Naive B cell (primary cell): ENCODE data around the gene CHI3L1. TPM values are rescaled to one million over a fixed set of nuclear protein-coding genes. Genes with fewer than 3 reads are reported as not detected.

Source experiments
- ATAC-seq, 2 donors: fragments of 150-1000 bp; cut with Tn5 transposase; 2 replicates each; pipeline ENCODE4 v1.10.0; 2021; ENCODE audit warnings: low read depth in 2 of 2, mild to moderate bottlenecking in 2 of 2, moderate library complexity in 2 of 2
- DNase-seq: peaks from one replicate; pipeline ENCODE4 v3.0.0; 2022
- H3K27ac Mint-ChIP-seq, 6 donors: one replicate each; pipeline ENCODE4 v1.8.0; 2020 to 2022; ENCODE audit warnings: mild to moderate bottlenecking in 6 of 6, mixed read lengths in 6 of 6, moderate library complexity in 5 of 6, inconsistent platforms in 2 of 6
- H3K27me3 Mint-ChIP-seq, 3 donors: one replicate each; pipeline ENCODE4 v1.8.0; 2021 to 2022; ENCODE audit warnings: mixed read lengths in 3 of 3, mild to moderate bottlenecking in 1 of 3
- H3K36me3 Mint-ChIP-seq, 2 donors: one replicate each; pipeline ENCODE4 v1.8.0; 2020 to 2022; ENCODE audit warnings: mixed read lengths in 2 of 2, inconsistent platforms in 1 of 2, mild to moderate bottlenecking in 1 of 2
- H3K4me1 Mint-ChIP-seq, 3 donors: one replicate each; pipeline ENCODE4 v1.8.0; 2020 to 2022; ENCODE audit warnings: mixed read lengths in 3 of 3, inconsistent platforms in 1 of 3, mild to moderate bottlenecking in 1 of 3, moderate library complexity in 1 of 3
- H3K4me3 Mint-ChIP-seq, 8 donors: one replicate each; pipeline ENCODE4 v1.8.0; 2020 to 2022; ENCODE audit warnings: mild to moderate bottlenecking in 8 of 8, mixed read lengths in 8 of 8, moderate library complexity in 8 of 8, inconsistent platforms in 2 of 8
- H3K9me3 Mint-ChIP-seq, 7 donors: one replicate each; pipeline ENCODE4 v1.8.0; 2020 to 2022; ENCODE audit warnings: mixed read lengths in 7 of 7, mild to moderate bottlenecking in 5 of 7, inconsistent platforms in 2 of 7, moderate library complexity in 1 of 7
- polyA plus RNA-seq, 6 donors: library from polyadenylated mRNA; unstranded; fragments of 300-500 nt; fragmentation: Illumina TruSeq; gene quantifications; one replicate each; pipeline ENCODE4 v1.2.3, GENCODE V29; 2021; ENCODE audit warnings: low read depth in 6 of 6

Gene CHI3L1
- polyA plus RNA-seq, 6 donors from 2014 or later = 0.32 TPM; not detected in 5

DNA sequence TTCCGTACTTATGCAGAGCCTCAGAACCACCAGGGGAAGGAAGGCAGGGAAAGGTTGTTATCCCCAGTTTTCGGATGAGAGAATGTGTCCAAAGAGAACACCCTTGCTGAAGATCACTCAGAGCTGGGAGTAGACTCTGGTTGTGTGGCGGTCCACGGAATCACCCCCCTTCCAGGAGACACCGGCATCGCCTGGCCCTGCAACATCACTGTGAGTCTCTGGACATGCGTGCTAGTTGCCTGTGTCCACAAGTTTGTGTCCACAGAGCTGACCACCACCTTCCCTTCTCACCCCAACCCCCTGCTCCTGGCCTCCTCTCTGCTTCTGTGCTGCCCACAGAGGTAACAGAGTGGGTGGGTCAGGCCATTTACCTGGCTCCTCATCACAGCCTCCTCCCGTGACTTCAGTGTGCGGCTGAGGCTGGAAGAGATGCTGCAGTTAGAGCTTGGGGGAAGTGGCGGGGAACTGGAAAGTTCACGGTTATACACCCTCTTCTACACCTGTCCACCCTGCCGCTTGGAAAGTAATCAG lies 18.2 kb downstream of the CHI3L1 start:
- Mint-ChIP-seq H3K9me3 (no peaks in the 10 kb centered on the region), H3K36me3 (no peaks in the 10 kb centered on the region), H3K4me1 (peaks cover 0 to 8% (median 7%) of the 10 kb centered on the region in 3 donors), H3K27me3 (peaks cover 9 to 26% (median 23%) of the 10 kb centered on the region in 3 donors), H3K27ac (peak overlapping the region in 1 of 6 donors; percentile 16), H3K4me3 (no peak overlapping the region)
- ATAC-seq (no peak), DNase-seq (no peak)

DNA sequence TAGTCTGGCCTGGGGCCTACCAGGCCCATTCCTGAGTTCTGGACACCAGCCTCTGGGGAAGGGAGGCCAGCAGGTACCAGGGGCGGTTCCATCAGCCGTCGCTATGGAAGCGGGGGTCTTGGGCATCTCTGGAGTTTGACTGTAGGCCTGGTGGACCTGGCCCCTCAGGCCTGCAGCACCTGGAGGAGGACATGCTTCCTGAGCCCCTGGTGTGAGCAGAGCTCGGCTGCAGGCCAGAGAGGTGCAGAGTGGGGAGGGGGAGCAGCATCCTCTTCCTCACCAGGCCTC lies 18.6 kb downstream of the CHI3L1 start:
- Mint-ChIP-seq H3K4me1 (peaks cover 0 to 8% (median 7%) of the 10 kb centered on the region in 3 donors), H3K27ac (peak overlapping the region in 2 of 6 donors; percentile 16 to 38), H3K4me3 (no peak overlapping the region), H3K9me3 (no peaks in the 10 kb centered on the region), H3K36me3 (no peaks in the 10 kb centered on the region), H3K27me3 (peaks cover 12 to 28% (median 26%) of the 10 kb centered on the region in 3 donors)
- DNase-seq = no peak
- no peak for ATAC-seq

DNA sequence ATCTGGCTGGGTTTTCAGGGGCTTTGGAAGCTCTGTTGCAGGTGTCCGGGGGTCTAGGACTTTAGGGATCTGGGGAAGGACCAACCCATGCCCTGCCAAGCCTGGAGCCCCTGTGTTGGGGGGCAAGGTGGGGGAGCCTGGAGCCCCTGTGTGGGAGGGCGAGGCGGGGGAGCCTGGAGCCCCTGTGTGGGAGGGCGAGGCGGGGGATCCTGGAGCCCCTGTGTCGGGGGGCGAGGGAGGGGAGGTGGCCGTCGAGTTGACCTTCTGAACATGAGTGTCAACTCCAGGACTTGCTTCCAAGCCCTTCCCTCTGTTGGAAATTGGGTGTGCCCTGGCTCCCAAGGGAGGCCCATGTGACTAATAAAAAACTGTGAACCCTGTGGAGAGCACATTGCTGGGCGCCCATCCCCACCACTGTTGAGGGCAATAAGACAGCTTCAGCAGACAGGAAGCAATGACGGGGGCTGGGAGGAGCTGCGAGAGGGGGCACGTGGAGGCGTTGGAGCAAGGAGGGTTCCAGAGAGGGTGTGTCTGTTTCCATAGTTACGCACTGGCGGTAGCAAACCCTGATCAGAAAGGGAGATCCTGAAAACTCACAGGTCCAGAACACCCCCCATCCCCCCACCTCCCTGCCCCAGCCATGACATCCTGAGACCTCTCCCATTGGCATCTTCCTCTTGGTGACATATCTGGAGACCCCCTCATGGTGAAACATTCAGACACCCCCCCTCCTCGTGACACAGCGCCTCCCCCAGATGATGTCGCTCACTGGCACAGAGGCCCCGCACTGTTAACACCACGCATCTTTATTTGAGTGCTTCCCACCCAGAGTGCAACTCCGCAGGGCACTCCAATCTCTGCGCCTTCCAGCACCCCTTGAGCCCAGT lies 19.2 kb downstream of the CHI3L1 start:
- Mint-ChIP-seq H3K36me3 (no peaks in the 10 kb centered on the region), H3K27ac (peak overlapping the region in 2 of 6 donors; percentile 43 to 71)

DNA sequence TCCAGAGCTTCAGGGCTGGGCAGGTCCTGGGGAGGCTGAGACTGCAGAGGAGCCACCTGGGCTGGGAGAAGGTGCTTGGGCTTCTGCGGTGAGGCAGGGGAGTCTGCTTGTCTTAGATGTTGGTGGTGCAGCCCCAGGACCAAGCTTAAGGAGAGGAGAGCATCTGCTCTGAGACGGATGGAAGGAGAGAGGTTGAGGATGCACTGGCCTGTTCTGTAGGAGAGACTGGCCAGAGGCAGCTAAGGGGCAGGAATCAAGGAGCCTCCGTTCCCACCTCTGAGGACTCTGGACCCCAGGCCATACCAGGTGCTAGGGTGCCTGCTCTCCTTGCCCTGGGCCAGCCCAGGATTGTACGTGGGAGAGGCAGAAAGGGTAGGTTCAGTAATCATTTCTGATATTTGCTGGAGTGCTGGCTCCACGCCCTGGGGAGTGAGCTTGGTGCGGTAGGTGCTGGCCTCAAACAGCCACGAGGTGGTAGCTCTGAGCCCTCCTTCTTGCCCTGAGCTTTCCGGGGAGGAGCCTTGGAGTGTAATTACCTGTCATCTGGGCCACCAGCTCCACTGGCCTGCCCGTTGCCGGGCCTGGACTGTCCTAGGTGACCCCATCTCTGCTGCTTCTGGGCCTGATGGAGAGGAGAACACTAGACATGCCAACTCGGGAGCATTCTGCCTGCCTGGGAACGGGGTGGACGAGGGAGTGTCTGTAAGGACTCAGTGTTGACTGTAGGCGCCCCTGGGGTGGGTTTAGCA lies 20.1 kb downstream of the CHI3L1 start:
- H3K9me3 Mint-ChIP-seq = no peaks in the 10 kb centered on the region
- DNase-seq = no peak

More for the DNA sequence above, 19.2 kb downstream of the CHI3L1 start:
- DNase-seq (peak; percentile 10), ATAC-seq (peak; percentile 51 to 52)
- Mint-ChIP-seq H3K4me1 (peaks cover 0 to 8% (median 7%) of the 10 kb centered on the region in 3 donors), H3K4me3 (no peak overlapping the region), H3K27me3 (peaks cover 18 to 33% (median 26%) of the 10 kb centered on the region in 3 donors), H3K9me3 (no peaks in the 10 kb centered on the region)

DNA sequence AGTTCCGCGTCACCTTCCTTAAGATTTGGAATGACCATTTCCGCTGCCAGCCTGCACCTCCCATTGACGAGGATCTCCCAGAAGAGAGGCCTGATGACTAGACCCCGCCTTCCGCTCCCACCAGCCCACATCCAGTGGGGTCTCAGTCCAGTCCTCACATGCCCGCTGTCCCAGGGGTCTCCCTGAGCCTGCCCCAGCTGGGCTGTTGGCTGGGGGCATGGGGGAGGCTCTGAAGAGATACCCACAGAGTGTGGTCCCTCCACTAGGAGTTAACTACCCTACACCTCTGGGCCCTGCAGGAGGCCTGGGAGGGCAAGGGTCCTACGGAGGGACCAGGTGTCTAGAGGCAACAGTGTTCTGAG lies 20.7 kb downstream of the CHI3L1 start:
- H3K27me3 Mint-ChIP-seq = peaks cover 19 to 44% (median 31%) of the 10 kb centered on the region in 3 donors
- no peaks in the 10 kb centered on the region for H3K36me3 Mint-ChIP-seq
- H3K4me1 Mint-ChIP-seq = peaks cover 0 to 8% (median 7%) of the 10 kb centered on the region in 3 donors
- DNase-seq = no peak
- no peak overlapping the region for H3K27ac Mint-ChIP-seq
- no peak overlapping the region for H3K4me3 Mint-ChIP-seq
- no peaks in the 10 kb centered on the region for H3K9me3 Mint-ChIP-seq
- ATAC-seq = no peak

More for the DNA sequence above, 20.1 kb downstream of the CHI3L1 start:
- Mint-ChIP-seq H3K27me3 (peaks cover 19 to 38% (median 26%) of the 10 kb centered on the region in 3 donors), H3K27ac (peak overlapping the region in 2 of 6 donors; percentile 43 to 71), H3K4me3 (no peak overlapping the region), H3K4me1 (peaks cover 0 to 8% (median 7%) of the 10 kb centered on the region in 3 donors), H3K36me3 (no peaks in the 10 kb centered on the region)
- no peak for ATAC-seq

- peaks cover 19 to 44% (median 33%) of the 10 kb centered on the region in 3 donors for H3K27me3 Mint-ChIP-seq
- H3K36me3 Mint-ChIP-seq = no peaks in the 10 kb centered on the region
- no peak overlapping the region for H3K27ac Mint-ChIP-seq
- ATAC-seq = no peak
- no peak for DNase-seq
- H3K4me3 Mint-ChIP-seq = no peak overlapping the region
- H3K9me3 Mint-ChIP-seq = no peaks in the 10 kb centered on the region
- H3K4me1 Mint-ChIP-seq = peaks cover 0 to 8% (median 7%) of the 10 kb centered on the region in 3 donors
Measured at GRCh38 chr1:203165101-203165799, 21.3 kb downstream of the CHI3L1 start.

- DNase-seq (no peak), ATAC-seq (no peak)
- peaks cover 19 to 44% (median 33%) of the 10 kb centered on the region in 3 donors for H3K27me3 Mint-ChIP-seq
Measured at GRCh38 chr1:203163891-203164635, 22.4 kb downstream of the CHI3L1 start.

GRCh38 chr1:203162403-203162802 lies 24.1 kb downstream of the CHI3L1 start:
- H3K36me3 Mint-ChIP-seq = no peaks in the 10 kb centered on the region
- H3K4me1 Mint-ChIP-seq = peaks cover 0 to 3% (median 3%) of the 10 kb centered on the region in 3 donors
- peaks cover 0 to 18% (median 9%) of the 10 kb centered on the region in 7 donors for H3K9me3 Mint-ChIP-seq
- DNase-seq = no peak
- no peak overlapping the region for H3K27ac Mint-ChIP-seq
- no peak for ATAC-seq
- H3K4me3 Mint-ChIP-seq = no peak overlapping the region
- H3K27me3 Mint-ChIP-seq = peaks cover 19 to 53% (median 33%) of the 10 kb centered on the region in 3 donors

More at GRCh38 chr1:203163891-203164635, 22.4 kb downstream of the CHI3L1 start:
- Mint-ChIP-seq H3K27ac (no peak overlapping the region), H3K36me3 (no peaks in the 10 kb centered on the region), H3K4me1 (peaks cover 0 to 8% (median 7%) of the 10 kb centered on the region in 3 donors), H3K4me3 (no peak overlapping the region), H3K9me3 (peaks cover 0 to 6% (median 2%) of the 10 kb centered on the region in 7 donors)

DNA sequence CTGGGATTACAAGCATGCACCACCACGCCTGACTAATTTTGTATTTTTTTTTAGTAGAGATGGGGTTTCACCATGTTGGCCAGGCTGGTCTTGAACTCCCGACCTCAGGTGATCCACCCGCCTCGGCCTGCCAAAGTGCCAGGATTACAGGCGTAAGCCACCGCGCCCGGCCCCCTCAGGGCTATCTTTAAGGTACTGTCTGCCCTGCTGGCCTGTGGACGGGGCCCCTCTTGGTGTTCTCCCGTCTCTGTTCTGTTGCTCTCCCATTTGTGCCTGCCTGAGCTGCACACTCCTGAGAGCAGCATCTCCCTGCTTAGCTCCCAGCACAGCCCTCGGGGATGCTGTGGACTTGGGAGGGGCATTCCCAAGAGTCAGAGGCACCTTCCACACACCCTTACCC lies 24.8 kb downstream of the CHI3L1 start:
- no peaks in the 10 kb centered on the region for H3K36me3 Mint-ChIP-seq
- no peak overlapping the region for H3K4me3 Mint-ChIP-seq
- no peaks in the 10 kb centered on the region for H3K4me1 Mint-ChIP-seq
- ATAC-seq (no peak), DNase-seq (no peak)
- H3K9me3 Mint-ChIP-seq = peaks cover 0 to 18% (median 9%) of the 10 kb centered on the region in 7 donors
- H3K27ac Mint-ChIP-seq = no peak overlapping the region
- peaks cover 23 to 53% (median 33%) of the 10 kb centered on the region in 3 donors for H3K27me3 Mint-ChIP-seq

DNA sequence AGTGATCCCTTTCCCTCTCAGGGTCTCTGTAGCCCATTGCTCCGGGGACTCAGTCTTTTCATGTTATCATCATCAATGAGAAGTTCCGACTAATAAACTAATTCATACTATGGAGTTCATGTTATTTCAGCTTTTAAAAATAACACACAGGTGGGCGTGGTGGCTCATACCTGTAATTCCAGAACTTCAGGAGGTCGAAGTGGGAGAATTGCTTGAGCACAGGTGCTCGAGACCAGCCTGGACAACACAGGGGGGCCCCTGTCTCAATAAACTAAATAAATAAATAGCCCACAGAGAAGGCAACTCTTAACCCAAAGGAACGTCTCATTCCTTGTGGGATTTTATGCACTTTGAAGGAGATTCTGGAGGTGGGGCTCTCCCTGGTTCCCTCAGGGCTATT lies 25.3 kb downstream of the CHI3L1 start:
- Mint-ChIP-seq H3K27me3 (peaks cover 23 to 50% (median 28%) of the 10 kb centered on the region in 3 donors), H3K9me3 (peaks cover 0 to 18% (median 9%) of the 10 kb centered on the region in 7 donors), H3K4me1 (no peaks in the 10 kb centered on the region), H3K27ac (no peak overlapping the region), H3K4me3 (no peak overlapping the region), H3K36me3 (no peaks in the 10 kb centered on the region)
- ATAC-seq = no peak
- DNase-seq = no peak

- H3K27ac Mint-ChIP-seq = no peak overlapping the region
- H3K4me1 Mint-ChIP-seq = no peaks in the 10 kb centered on the region
- no peak for ATAC-seq
Measured at GRCh38 chr1:203159844-203160243, 26.7 kb downstream of the CHI3L1 start.

GRCh38 chr1:203158960-203159665 lies 27.4 kb downstream of the CHI3L1 start:
- H3K4me1 Mint-ChIP-seq = no peaks in the 10 kb centered on the region
- ATAC-seq (no peak), DNase-seq (no peak)
- H3K9me3 Mint-ChIP-seq = peaks cover 0 to 18% (median 9%) of the 10 kb centered on the region in 7 donors
- H3K27me3 Mint-ChIP-seq = peaks cover 10 to 35% (median 28%) of the 10 kb centered on the region in 3 donors
- H3K27ac Mint-ChIP-seq = peak overlapping the region in 1 of 6 donors; percentile 46
- H3K36me3 Mint-ChIP-seq = no peaks in the 10 kb centered on the region
- H3K4me3 Mint-ChIP-seq = no peak overlapping the region

More at GRCh38 chr1:203159844-203160243, 26.7 kb downstream of the CHI3L1 start:
- Mint-ChIP-seq H3K9me3 (peaks cover 0 to 18% (median 9%) of the 10 kb centered on the region in 7 donors), H3K36me3 (no peaks in the 10 kb centered on the region), H3K4me3 (no peak overlapping the region), H3K27me3 (peaks cover 16 to 39% (median 27%) of the 10 kb centered on the region in 3 donors)
- no peak for DNase-seq
